Measurements from ENCODE around the gene KSR2. TPM values are rescaled to one million over a fixed set of nuclear protein-coding genes. Genes with fewer than 3 reads are reported as not detected.

Gene KSR2
- total and polyA plus RNA-seq, 7 donors = under 0.01 to 1.1 (median 0.41) TPM

DNA sequence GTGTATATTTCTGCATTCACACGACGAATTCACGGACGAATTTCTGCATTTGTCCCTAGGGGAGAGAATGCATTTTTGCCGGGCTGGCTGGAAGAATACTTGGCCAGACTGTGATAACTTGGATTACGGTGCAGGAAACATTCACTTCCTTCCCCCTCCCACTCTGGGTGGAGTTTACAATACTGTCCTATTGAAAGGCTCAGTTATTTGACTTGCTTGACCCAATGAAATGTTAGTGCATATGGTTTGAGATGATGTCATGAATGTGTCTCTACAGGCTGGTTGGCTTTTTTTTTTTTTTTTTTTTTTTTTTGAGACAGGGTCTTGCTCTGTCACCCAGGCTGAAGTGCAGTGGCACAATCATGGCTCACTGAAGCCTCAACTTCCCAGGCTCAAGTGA is 516.7 kb downstream of the KSR2 start:
- no peak for DNase-seq
- Histone ChIP-seq H3K36me3 (no peaks in the 10 kb centered on the region), H3K4me3 (no peak overlapping the region), H3K27ac (no peak overlapping the region), H3K4me1 (no peaks in the 10 kb centered on the region), H3K27me3 (peaks cover 0 to 3% (median 0%) of the 10 kb centered on the region in 3 donors), H3K9me3 (no peaks in the 10 kb centered on the region)
- TF ChIP-seq POLR2AphosphoS5 (IDR thresholded peaks at IDR 0.05) = no peak
- no peak for TF ChIP-seq EP300 (IDR thresholded peaks at IDR 0.05)
- TF ChIP-seq POLR2A (IDR thresholded peaks at IDR 0.05) = no peak
- TF ChIP-seq, protein P1, sequence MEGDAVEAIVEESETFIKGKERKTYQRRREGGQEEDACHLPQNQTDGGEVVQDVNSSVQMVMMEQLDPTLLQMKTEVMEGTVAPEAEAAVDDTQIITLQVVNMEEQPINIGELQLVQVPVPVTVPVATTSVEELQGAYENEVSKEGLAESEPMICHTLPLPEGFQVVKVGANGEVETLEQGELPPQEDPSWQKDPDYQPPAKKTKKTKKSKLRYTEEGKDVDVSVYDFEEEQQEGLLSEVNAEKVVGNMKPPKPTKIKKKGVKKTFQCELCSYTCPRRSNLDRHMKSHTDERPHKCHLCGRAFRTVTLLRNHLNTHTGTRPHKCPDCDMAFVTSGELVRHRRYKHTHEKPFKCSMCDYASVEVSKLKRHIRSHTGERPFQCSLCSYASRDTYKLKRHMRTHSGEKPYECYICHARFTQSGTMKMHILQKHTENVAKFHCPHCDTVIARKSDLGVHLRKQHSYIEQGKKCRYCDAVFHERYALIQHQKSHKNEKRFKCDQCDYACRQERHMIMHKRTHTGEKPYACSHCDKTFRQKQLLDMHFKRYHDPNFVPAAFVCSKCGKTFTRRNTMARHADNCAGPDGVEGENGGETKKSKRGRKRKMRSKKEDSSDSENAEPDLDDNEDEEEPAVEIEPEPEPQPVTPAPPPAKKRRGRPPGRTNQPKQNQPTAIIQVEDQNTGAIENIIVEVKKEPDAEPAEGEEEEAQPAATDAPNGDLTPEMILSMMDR (IDR thresholded peaks at IDR 0.05) = no peak
- 63 to 86% methylated on average over 6 of the region's 6 CpGs for WGBS, 2 donors
- intact Hi-C loops (cut with DNase I) = no loop called here

DNA sequence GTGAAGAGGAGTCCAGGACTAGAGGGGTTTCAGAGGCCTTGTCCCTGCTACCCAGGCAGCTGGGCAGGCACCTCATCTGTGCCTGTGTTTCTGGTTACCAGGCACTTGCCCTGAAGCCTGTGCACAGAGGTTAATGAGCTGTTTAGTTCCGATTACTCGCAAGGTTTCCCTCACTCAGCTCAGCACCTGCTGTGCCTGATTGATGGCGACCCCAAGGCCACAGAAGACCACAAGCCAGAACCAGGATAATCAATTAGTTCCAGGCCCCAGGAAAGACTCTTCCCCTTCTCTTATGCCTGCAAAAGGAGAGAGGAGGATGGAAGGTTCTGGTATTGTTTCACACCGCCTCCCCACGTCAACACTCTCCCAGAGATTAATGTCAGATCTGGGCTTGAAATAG is 518.6 kb downstream of the KSR2 start:
- H3K4me1 ChIP-seq = no peaks in the 10 kb centered on the region
- H3K27me3 ChIP-seq = peaks cover 0 to 3% (median 0%) of the 10 kb centered on the region in 3 donors
- 72 to 75% methylated on average over 5 of the region's 5 CpGs for WGBS, 2 donors
- no peak for DNase-seq
- no peak overlapping the region for H3K27ac ChIP-seq
- H3K4me3 ChIP-seq = no peak overlapping the region
- no peaks in the 10 kb centered on the region for H3K36me3 ChIP-seq
- intact Hi-C loops (cut with DNase I) = no loop called here
- TF ChIP-seq EP300 (IDR thresholded peaks at IDR 0.05) (no peak), POLR2AphosphoS5 (IDR thresholded peaks at IDR 0.05) (no peak), POLR2A (IDR thresholded peaks at IDR 0.05) (no peak)
- TF ChIP-seq, protein P1 (IDR thresholded peaks at IDR 0.05) = no peak
- no peaks in the 10 kb centered on the region for H3K9me3 ChIP-seq

DNA sequence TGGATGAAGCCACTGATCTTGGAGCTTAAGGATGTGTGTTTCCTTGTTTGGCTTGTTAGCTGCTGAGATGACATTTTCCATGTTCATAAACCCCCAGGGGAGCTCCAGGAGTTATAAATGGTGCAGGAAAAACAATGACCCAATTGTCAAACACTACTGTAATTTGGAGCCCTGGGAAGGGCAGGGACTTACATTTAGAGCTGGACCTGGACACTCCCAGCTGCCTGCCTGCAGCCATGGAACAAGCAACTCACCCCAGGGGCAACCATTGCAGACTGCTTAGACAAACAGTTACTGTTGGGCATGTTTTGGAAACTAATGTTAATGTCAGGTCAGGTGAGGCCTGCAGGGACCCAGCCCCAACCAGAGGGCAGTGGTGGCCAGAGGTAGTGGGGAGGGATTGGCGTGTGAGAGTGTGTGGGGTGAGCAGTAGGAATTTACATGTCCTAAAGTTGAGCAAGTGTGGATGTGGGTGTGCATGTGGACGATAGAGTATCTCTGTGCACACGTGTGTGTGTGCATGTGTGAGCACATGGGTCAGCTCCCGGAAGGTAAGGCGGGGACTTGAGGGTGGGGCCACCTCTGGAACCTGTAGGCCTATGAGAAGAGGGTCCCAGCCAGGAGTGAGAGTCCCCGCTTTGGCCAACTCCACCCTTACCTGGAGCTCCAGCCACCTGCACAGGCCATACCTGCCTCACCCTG is 521.0 kb downstream of the KSR2 start:
- no peaks in the 10 kb centered on the region for H3K36me3 ChIP-seq
- intact Hi-C loops (cut with DNase I) = no loop called here
- peaks cover 0 to 3% (median 0%) of the 10 kb centered on the region in 3 donors for H3K27me3 ChIP-seq
- WGBS, 2 donors = 36 to 79% methylated on average over 6 of the region's 6 CpGs
- no peaks in the 10 kb centered on the region for H3K4me1 ChIP-seq
- no peak overlapping the region for H3K27ac ChIP-seq
- no peak for DNase-seq
- no peaks in the 10 kb centered on the region for H3K9me3 ChIP-seq
- TF ChIP-seq EP300 (IDR thresholded peaks at IDR 0.05) (no peak), POLR2AphosphoS5 (IDR thresholded peaks at IDR 0.05) (no peak), POLR2A (IDR thresholded peaks at IDR 0.05) (no peak)
- TF ChIP-seq, protein P1 (IDR thresholded peaks at IDR 0.05) = no peak
- no peak overlapping the region for H3K4me3 ChIP-seq

DNA sequence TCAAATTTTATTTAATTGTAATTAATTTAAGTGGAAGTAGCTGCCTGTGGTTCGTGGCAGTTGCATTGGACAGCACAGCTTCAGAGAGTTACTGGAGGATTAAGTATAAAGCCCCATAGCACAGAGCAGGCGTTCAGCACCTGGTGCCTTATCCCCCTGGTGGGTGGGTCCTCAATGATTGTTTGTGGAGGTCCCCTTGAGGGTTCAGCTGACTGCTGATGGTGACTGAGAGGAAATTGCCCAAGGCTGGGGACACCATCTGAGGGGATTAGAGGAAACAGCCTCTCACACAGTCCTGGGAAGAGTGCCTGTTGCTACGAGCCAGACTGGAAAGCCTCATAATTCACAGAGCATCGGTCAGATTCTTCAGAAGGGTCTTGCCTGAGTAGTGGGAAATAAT is 524.0 kb downstream of the KSR2 start:
- 48 to 82% methylated on average over 4 of the region's 4 CpGs for WGBS, 2 donors
- H3K27me3 ChIP-seq = no peaks in the 10 kb centered on the region

More for the DNA sequence above, 524.0 kb downstream of the KSR2 start:
- Histone ChIP-seq H3K27ac (no peak overlapping the region), H3K4me1 (peaks cover 0 to 3% (median 0%) of the 10 kb centered on the region in 4 donors), H3K4me3 (no peak overlapping the region), H3K9me3 (no peaks in the 10 kb centered on the region), H3K36me3 (no peaks in the 10 kb centered on the region)
- no peak for TF ChIP-seq POLR2AphosphoS5 (IDR thresholded peaks at IDR 0.05)
- no peak for TF ChIP-seq EP300 (IDR thresholded peaks at IDR 0.05)
- TF ChIP-seq, protein P1 (IDR thresholded peaks at IDR 0.05) = no peak
- TF ChIP-seq POLR2A (IDR thresholded peaks at IDR 0.05) = no peak
- intact Hi-C loops (cut with DNase I) = no loop called here
- DNase-seq = no peak
